GM19452 (cell line): ENCODE data around the gene CD151.

ENCODE experiments used
- ATAC-seq: cut with Tn5 transposase; IDR thresholded peaks from one replicate; pipeline ENCODE4 v1.9.1; 2021; ENCODE audit not compliant: unreplicated experiment

The CD151 gene

GRCh38 chr11:855796-856195, 23.0 kb downstream of the CD151 start:
- ATAC-seq: no peak

DNA sequence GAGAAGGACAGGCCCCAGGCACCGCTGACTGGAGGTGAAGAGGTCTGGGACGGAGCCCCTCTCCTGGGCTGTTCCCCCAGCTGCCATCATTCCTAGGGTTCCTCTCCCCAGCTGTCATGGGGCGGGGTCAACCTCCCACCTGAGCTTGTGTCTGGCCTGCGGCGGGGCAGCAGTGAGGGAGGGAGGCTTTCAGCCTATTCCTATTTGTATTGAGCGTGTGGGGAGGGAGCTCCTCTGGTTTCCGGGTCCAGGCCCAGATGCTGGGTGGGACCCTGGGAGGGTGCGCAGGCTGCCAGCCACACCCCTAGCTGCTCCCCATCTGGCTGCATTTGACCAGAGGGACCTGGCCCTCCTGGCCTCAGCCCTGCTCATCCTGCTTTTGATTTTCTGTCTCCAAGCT, 23.6 kb downstream of the CD151 start:
- ATAC-seq: no peak

DNA sequence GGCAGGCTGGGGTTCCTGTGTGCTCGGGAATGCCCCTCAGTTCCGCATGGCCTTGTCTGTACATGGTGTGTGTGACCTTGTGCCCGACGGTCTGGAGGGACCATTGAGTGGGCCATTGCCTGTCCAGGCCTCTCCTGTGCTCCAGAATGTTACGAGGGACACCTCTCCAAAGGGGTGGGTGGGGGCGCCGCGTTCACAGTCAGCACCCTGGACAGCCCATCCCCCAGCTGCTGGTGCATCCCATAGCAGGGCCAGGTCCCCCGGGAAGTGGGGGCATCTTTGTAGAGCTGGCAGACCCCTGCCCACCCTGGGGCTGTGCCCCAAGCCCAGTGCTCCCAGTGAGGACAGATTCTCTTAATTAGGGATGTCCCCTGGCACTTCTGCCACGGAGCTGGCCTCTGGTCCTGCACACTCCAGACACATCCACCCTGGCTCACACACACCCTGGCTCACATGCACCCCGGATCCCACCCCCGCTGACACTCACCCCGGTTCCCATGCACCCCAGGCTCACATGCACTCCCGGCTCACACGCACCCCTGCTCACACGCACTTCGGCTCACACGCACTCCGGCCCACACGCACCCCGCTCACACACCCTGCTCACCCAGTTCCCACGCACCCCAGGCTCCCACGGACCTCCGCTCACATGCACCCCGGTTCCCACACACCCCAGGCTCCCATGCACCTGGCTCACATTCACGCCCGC, 25.5 kb downstream of the CD151 start:
- no peak for ATAC-seq

DNA sequence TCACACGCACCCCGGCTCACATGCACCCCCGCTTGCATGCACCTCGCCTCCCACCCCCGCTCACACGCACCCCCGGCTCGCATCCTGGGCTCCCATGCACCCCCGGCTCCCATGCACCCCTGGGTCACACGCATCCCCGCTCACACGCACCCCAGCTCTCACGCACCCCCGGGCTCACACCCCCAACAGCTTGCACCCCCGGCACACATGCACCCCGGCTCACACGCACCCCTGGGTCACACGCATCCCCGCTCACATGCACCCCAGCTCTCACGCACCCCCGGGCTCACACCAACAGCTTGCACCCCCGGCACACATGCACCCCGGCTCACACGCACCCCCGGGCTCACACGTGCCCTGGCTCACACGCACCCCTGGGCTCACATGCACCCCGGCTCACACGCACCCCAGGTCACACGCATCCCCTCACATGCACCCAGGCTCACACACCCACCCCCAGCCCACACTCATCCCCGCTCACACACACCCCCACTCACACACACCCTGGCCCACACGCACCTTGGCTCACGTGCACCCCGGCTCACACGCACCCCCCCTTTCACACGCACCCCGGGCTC, 26.1 kb downstream of the CD151 start:
- ATAC-seq: no peak

GRCh38 chr11:859394-860131, 26.8 kb downstream of the CD151 start:
- no peak for ATAC-seq

GRCh38 chr11:860234-861104, 27.7 kb downstream of the CD151 start:
- ATAC-seq: no peak

DNA sequence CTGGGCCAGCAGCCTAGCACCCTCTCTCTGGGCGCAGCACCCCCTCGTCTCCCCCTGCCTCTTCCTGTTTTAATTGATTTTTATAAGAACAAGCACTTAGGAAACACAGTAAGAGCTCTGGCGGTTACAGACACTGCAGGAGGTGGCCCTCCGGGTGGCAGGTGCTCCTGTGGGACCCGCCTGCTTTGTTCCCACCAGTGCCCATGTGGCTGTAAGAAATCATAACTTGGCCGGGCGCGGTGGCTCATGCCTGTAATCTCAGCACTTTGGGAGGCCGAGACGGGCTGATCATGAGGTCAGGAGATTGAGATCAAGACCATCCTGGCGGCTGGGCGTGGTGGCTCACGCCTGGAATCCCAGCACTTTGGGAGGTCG, 28.3 kb downstream of the CD151 start:
- ATAC-seq: no peak

GRCh38 chr11:862081-862661, 29.4 kb downstream of the CD151 start:
- no peak for ATAC-seq

DNA sequence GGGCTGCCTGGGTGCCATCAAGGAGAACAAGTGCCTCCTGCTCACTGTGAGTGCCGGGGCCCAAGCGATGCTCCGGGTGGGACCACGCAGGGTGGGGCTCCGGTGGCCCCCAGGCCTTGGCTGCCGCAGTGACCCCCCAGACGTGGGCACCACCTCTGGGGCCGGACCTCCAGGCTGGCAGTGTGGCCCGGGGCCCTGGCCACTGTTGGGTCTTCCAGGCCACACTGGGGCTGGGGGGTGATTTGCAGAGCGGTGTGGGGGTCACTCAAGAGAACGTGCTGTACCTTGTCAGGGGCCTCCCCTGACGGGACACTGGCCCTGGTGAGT, 29.9 kb downstream of the CD151 start:
- no peak for ATAC-seq

DNA sequence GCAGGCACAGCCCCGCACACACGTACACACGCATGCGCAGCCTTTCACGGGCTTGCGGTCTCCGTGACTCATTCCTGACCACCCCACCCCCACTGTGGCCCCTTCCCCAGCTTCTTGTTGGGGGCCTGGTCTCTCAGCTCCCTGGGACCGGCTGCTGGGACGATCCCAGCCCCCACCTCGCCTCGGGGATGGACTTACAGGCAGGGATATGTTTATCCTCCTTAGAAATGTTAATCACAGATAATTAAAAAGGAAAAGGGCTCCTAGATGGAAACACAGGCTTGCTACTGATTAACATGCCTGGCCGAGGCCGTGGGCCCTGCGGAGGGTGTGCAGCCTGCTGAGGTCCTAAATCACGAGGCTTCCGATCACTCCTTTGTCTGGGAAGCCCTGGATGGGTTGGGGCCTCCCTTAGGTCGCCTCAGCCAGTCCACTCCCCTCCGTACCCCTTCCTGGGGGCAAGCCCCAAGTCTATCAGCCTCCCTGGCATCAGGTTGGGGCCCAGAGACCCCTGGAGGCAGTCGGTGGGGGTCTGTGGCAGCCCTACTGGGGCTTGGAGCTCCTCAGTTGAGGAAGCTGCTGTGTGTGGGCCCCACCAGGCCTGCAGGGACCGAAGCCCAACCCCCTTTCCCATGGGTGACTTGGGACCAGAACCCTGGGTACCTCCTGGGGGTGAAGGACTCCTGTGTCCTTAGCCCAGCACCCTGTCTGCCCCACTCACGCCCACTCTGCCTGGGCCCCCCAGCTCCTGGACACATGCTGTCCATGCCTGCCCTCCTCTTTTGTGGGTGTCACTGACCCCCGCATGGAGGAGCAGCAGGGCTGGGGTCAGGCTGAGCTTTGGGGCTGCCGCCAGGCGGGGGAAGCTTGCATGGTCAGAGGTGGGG, 30.5 kb downstream of the CD151 start:
- ATAC-seq: no peak

DNA sequence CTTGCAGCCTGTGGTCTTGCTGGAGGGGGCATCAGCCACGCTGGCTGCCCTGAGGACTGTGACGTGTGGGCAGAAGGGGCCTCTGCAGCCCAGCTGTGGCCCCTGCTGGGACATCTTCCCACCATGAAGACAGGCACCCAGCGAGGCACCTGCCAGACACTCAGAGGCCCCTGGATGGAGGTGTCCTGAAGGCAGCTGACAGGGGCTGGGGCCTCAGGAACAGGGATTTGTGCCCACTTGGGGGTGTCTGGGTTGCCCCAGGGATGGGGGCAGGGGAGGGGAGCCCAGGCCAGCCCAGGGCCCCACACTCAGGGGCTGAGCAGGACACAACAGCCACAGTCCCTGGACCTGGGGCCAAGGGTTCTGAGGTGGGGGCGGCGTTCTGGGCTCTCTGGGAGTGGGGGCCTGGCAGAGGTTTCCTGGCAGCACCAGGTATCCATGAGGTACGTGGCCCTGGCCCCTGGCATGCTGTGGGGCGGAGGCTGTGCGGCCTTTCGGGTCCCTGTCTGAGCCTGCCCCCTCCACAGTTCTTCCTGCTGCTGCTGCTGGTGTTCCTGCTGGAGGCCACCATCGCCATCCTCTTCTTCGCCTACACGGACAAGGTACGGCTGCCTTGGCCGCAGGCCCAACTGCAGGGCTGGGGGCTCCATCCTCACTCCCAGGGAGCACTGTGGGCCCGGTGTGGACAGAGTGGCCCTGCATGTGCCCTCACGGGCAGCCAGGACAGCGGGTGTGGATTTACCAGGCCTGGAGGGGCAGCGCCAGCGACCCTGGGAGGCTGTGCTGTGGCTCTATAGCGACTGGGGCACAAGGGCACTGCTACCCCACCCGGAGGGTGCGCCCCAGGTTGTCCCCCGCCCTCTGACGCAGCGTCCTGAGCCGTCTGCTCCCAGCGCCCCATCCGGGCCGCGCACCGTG, 31.4 kb downstream of the CD151 start:
- no peak for ATAC-seq

GRCh38 chr11:864898-865297, 32.1 kb downstream of the CD151 start:
- ATAC-seq: no peak

DNA sequence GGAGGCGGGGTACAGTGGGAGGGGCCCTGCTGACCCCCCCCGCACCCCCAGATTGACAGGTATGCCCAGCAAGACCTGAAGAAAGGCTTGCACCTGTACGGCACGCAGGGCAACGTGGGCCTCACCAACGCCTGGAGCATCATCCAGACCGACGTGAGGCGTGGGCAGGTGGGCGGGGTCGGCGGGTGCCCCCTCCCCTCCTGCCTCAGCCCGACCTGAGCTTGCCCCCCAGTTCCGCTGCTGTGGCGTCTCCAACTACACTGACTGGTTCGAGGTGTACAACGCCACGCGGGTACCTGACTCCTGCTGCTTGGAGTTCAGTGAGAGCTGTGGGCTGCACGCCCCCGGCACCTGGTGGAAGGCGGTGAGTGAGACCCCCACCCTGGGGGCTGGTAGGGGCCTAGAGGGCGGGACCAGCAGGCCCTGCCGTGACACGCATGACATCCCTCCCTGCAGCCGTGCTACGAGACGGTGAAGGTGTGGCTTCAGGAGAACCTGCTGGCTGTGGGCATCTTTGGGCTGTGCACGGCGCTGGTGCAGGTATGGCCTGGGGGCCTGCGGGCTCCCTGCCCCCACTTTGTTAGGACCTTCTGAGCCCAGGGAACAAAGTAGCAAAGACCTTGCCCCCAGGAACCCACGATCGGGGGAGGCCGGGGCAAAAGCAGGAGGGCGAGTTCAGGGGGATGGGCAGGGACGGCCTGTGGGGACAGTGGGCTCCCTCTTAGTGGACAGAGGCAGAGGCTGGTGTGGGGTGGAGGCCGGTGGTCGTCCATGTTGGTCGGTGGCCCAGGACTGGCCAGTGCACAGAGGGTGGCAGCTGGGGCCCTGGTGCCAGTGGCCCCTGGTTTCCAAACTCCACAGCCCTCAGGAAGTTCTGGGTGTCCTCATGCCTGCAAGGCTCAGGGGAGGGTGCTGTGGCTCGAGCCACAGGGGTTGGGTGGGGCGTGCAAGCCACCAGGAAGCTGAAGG, 33.0 kb downstream of the CD151 start:
- ATAC-seq: no peak

DNA sequence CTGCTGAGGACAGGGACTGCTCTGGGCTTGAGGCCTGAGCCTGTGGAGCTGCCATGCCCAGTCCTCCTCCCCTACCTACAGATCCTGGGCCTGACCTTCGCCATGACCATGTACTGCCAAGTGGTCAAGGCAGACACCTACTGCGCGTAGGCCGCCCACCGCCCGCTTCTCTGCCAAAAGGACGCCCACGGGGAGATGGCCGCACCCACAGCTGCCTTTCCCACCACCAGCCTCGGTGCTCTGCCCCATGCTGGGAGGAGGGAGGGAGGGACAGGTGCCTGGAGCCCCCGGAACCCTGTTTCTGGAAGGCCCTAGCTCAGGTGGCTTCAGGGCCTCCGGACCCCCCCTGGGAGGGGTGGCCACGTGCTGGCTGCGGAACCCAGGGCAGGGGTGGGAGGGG, 33.7 kb downstream of the CD151 start:
- no peak for ATAC-seq

- no peak for ATAC-seq
These were observed 35.2 kb downstream of the CD151 start for GRCh38 chr11:867856-868358.

GRCh38 chr11:868394-868793, 35.6 kb downstream of the CD151 start:
- no peak for ATAC-seq

- no peak for ATAC-seq
These were observed 36.0 kb downstream of the CD151 start for GRCh38 chr11:868802-869201.
